GM21381 (cell line): Measurements from ENCODE around the gene FBXL17.

Experiments
- ATAC-seq: cut with Tn5 transposase; IDR thresholded peaks from one replicate; pipeline ENCODE4 v1.9.1; 2021; ENCODE audit warnings: mild to moderate bottlenecking, moderate library complexity; ENCODE audit not compliant: unreplicated experiment

The FBXL17 gene

GRCh38 chr5:107871023-107871422 is 510.9 kb downstream of the FBXL17 start:
- ATAC-seq: no peak

GRCh38 chr5:107869438-107870115 is 512.3 kb downstream of the FBXL17 start:
- no peak for ATAC-seq

- no peak for ATAC-seq
Measured at GRCh38 chr5:107868650-107869409, 513.1 kb downstream of the FBXL17 start.

GRCh38 chr5:107867266-107867665 is 514.6 kb downstream of the FBXL17 start:
- ATAC-seq: no peak

GRCh38 chr5:107864793-107865192 is 517.1 kb downstream of the FBXL17 start:
- ATAC-seq: no peak

GRCh38 chr5:107863125-107863524 is 518.8 kb downstream of the FBXL17 start:
- ATAC-seq: no peak

GRCh38 chr5:107861565-107861964 is 520.3 kb downstream of the FBXL17 start:
- ATAC-seq: no peak

GRCh38 chr5:107860044-107860443 is 521.9 kb downstream of the FBXL17 start:
- ATAC-seq: no peak

GRCh38 chr5:107858788-107859187 is 523.1 kb downstream of the FBXL17 start:
- no peak for ATAC-seq

- ATAC-seq: no peak
Measured at GRCh38 chr5:107858324-107858723, 523.6 kb downstream of the FBXL17 start.

GRCh38 chr5:107857785-107858184 is 524.1 kb downstream of the FBXL17 start:
- ATAC-seq: no peak

- no peak for ATAC-seq
Measured at GRCh38 chr5:107855171-107855570, 526.7 kb downstream of the FBXL17 start.

GRCh38 chr5:107853696-107854095 is 528.2 kb downstream of the FBXL17 start:
- ATAC-seq: no peak

- no peak for ATAC-seq
Measured at GRCh38 chr5:107853031-107853430, 528.9 kb downstream of the FBXL17 start.

GRCh38 chr5:107849118-107849517 is 532.8 kb downstream of the FBXL17 start:
- no peak for ATAC-seq

- ATAC-seq: no peak
Measured at GRCh38 chr5:107840592-107840991, 541.3 kb downstream of the FBXL17 start.

- ATAC-seq: no peak
Measured at GRCh38 chr5:107840161-107840560, 541.7 kb downstream of the FBXL17 start.

GRCh38 chr5:107835096-107835495 is 546.8 kb downstream of the FBXL17 start:
- no peak for ATAC-seq

- no peak for ATAC-seq
Measured at GRCh38 chr5:107832746-107833145, 549.2 kb downstream of the FBXL17 start.

- no peak for ATAC-seq
Measured at GRCh38 chr5:107831612-107832395, 550.1 kb downstream of the FBXL17 start.

GRCh38 chr5:107830750-107831149 is 551.1 kb downstream of the FBXL17 start:
- no peak for ATAC-seq
